Measurements from ENCODE around the gene MZT1.

DNA sequence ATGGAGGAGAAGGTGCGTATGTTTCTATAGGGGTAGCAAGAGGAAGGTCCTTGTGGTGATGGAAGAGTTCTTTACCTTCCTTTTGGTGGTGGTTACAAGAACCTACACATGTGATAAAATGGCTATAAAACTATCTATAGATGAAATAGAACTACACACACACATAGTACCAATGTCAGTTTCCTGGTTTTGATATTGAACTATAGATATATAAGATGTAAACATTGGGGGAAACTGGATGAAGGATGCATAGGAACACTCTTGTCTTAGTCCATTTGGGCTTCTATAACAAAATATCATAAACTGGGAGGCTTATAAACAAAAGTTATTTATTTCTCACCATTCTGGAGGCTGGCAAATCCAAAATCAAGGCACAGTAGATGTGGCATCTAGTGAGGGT, 47.1 kb downstream of the MZT1 start:
- TF ChIP-seq, protein P1, sequence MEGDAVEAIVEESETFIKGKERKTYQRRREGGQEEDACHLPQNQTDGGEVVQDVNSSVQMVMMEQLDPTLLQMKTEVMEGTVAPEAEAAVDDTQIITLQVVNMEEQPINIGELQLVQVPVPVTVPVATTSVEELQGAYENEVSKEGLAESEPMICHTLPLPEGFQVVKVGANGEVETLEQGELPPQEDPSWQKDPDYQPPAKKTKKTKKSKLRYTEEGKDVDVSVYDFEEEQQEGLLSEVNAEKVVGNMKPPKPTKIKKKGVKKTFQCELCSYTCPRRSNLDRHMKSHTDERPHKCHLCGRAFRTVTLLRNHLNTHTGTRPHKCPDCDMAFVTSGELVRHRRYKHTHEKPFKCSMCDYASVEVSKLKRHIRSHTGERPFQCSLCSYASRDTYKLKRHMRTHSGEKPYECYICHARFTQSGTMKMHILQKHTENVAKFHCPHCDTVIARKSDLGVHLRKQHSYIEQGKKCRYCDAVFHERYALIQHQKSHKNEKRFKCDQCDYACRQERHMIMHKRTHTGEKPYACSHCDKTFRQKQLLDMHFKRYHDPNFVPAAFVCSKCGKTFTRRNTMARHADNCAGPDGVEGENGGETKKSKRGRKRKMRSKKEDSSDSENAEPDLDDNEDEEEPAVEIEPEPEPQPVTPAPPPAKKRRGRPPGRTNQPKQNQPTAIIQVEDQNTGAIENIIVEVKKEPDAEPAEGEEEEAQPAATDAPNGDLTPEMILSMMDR (IDR thresholded peaks at IDR 0.05): no peak
- TF ChIP-seq POLR2AphosphoS5 (IDR thresholded peaks at IDR 0.05; ENCODE audit: low read depth, low read length): no peak

All from Panc1 (cell line).